K562 (cell line): ENCODE measurements around the gene DCTN5. TPM values are rescaled to one million over a fixed set of nuclear protein-coding genes. Genes with fewer than 3 reads are reported as not detected.
A peak's percentile ranks its signal among the peaks of the same experiment; 100 is the strongest.

Source experiments
- BCOR ChIP-seq: fragments of 450-650 bp; IDR thresholded peaks from 2 replicates; pipeline ENCODE4 v1.6.1; 2016
- BMI1 ChIP-seq: fragments of 150-350 bp; IDR thresholded peaks from 2 replicates; pipeline ENCODE4 v1.6.1; 2014; ENCODE audit warnings: low read length
- CREB5 ChIP-seq: fragments of 250-450 bp; sonication (Bioruptor Pico); IDR thresholded peaks from 2 replicates; pipeline ENCODE4 v1.5.0; 2020; ENCODE audit warnings: mild to moderate bottlenecking
- DDX20 ChIP-seq: fragments of 450-650 bp; IDR thresholded peaks from 2 replicates; pipeline ENCODE4 v1.6.1; 2016; ENCODE audit warnings: missing genetic modification characterization, low read depth, mild to moderate bottlenecking, missing compliant biosample characterization, moderate library complexity
- DNMT1 ChIP-seq: fragments of 450-650 bp; IDR thresholded peaks from 2 replicates; pipeline ENCODE4 v1.6.1; 2016; ENCODE audit warnings: antibody characterized with exemption, mild to moderate bottlenecking
- HDAC1 ChIP-seq, 2 experiments: fragments of 450-650 bp; IDR thresholded peaks; 2 replicates each; pipeline ENCODE4 v1.6.1; 2016 to 2017; ENCODE audit warnings: inconsistent platforms in 1 of 2, mild to moderate bottlenecking in 1 of 2, moderate library complexity in 1 of 2
- JUNB ChIP-seq: fragments of 450-650 bp; formaldehyde crosslinking; conservative IDR thresholded peaks from 2 replicates; pipeline ENCODE4 v1.4.0; 2020; ENCODE audit warnings: mild to moderate bottlenecking
- MCM7 ChIP-seq, 2 experiments: fragments of 450-650 bp; IDR thresholded peaks; 2 replicates each; pipeline ENCODE4 v1.6.1; 2016 to 2018
- PATZ1 ChIP-seq: fragments of 250-450 bp; sonication (Bioruptor Pico); IDR thresholded peaks from 2 replicates; pipeline ENCODE4 v1.5.0; 2020; ENCODE audit warnings: mild to moderate bottlenecking, borderline replicate concordance
- PTBP1 ChIP-seq: fragments of 200-400 bp; formaldehyde crosslinking; IDR thresholded peaks from 2 replicates; pipeline ENCODE4 v1.6.1; 2017; ENCODE audit warnings: low read depth, low read length
- SPI1 ChIP-seq: IDR thresholded peaks from 2 replicates; pipeline ENCODE4 v1.6.1; 2011; ENCODE audit warnings: low read depth, low read length, control low read depth, borderline replicate concordance
- SUPT5H ChIP-seq: fragments of 450-650 bp; IDR thresholded peaks from 2 replicates; pipeline ENCODE4 v1.6.1; 2016
- TCF7L2 ChIP-seq: fragments of 150-350 bp; IDR thresholded peaks from 2 replicates; pipeline ENCODE4 v1.6.1; 2016; ENCODE audit warnings: low read depth, mild to moderate bottlenecking, low read length, moderate library complexity
- TEAD2 ChIP-seq: fragments of 450-650 bp; IDR thresholded peaks from 2 replicates; pipeline ENCODE4 v1.6.1; 2016; ENCODE audit warnings: missing genetic modification characterization, control low read depth, missing compliant biosample characterization
- TSHZ1 ChIP-seq: fragments of 250-450 bp; sonication (Bioruptor Pico); IDR thresholded peaks from 2 replicates; pipeline ENCODE4 v1.4.0; 2020; ENCODE audit warnings: mild to moderate bottlenecking, moderate library complexity
- ZBTB5 ChIP-seq: fragments of 450-650 bp; IDR thresholded peaks from 2 replicates; pipeline ENCODE4 v1.6.1; 2017; ENCODE audit warnings: antibody characterized with exemption
- ZKSCAN3 ChIP-seq: fragments of 250-450 bp; sonication (Bioruptor Pico); IDR thresholded peaks from 2 replicates; pipeline ENCODE4 v1.4.0; 2020
- ZNF644 ChIP-seq: fragments of 200-800 bp; sonication (Bioruptor generic); IDR thresholded peaks from 2 replicates; pipeline ENCODE4 v1.6.1; 2016; ENCODE audit warnings: low read depth, missing genetic modification characterization, missing compliant biosample characterization
- ZNF764 ChIP-seq: fragments of 250-450 bp; sonication (Bioruptor Pico); IDR thresholded peaks from 2 replicates; pipeline ENCODE4 v1.4.0; 2020; ENCODE audit warnings: low read depth, mild to moderate bottlenecking, moderate library complexity
- ZNF780A ChIP-seq: fragments of 250-450 bp; sonication (Bioruptor Pico); IDR thresholded peaks from 2 replicates; pipeline ENCODE4 v1.5.0; 2021; ENCODE audit warnings: mild to moderate bottlenecking
- polyA plus RNA-seq, 8 experiments: library from polyadenylated mRNA; depleted of rRNA in 4 of 8; stranded (reverse) in 5 of 8; unstranded in 3 of 8; fragments of >200 nt; fragmentation: Nextera tagmentation in 2 of 8; fragmentation: Illumina TruSeq in 1 of 8; extraction: Ambion mirVana in 2 of 8; extraction: Trizol in 1 of 8; gene quantifications; 2 replicates each; pipeline versions ENCODE4 v1.2.1 to v1.2.3, GENCODE V29; 2011 to 2014; ENCODE audit warnings: inconsistent platforms in 1 of 8, missing spikeins in 1 of 8
- total RNA-seq, 7 experiments: library from RNA; depleted of rRNA in 6 of 7; stranded (reverse); fragments of >200 nt in 6 of 7; fragmentation: Illumina TruSeq in 2 of 7; extraction: Trizol in 2 of 7; gene quantifications; 2 replicates each; pipeline versions ENCODE4 v1.2.1 to v1.2.3, GENCODE V29; 2011 to 2021; ENCODE audit warnings: low replicate concordance in 1 of 7

DCTN5 gene
- total and polyA plus RNA-seq, 9 of the 15 experiments (the other 6 are each of a cell fraction or from before 2014, with no cell fraction given) = 35.8 to 149 (median 75.9) TPM

- TF ChIP-seq BCOR = no peak
- TF ChIP-seq PTBP1 = no peak
- TF ChIP-seq ZBTB5 = no peak
- no peak for TF ChIP-seq DNMT1
- TF ChIP-seq ZNF764 (CRISPR knock-in tag) = no peak
- no peak for TF ChIP-seq TCF7L2
- TF ChIP-seq JUNB (CRISPR knock-in tag) = no peak
- no peak for TF ChIP-seq BMI1
- peak; percentile 87 for TF ChIP-seq SUPT5H
- no peak for TF ChIP-seq TEAD2 (tag)
- TF ChIP-seq ZNF780A (CRISPR knock-in tag) = no peak
- no peak for TF ChIP-seq DDX20
- TF ChIP-seq CREB5 (CRISPR knock-in tag) = no peak
- TF ChIP-seq SPI1 = no peak
- no peak for TF ChIP-seq ZNF644
- TF ChIP-seq HDAC1 (IDR thresholded peaks at IDR 0.05) = peak in 1 of 2 experiments; percentile 93; a peak in 2 of 4 replicates
- no peak for TF ChIP-seq TSHZ1 (CRISPR knock-in tag)
- TF ChIP-seq MCM7 (IDR thresholded peaks at IDR 0.05) = no peak
- no peak for TF ChIP-seq PATZ1 (CRISPR knock-in tag)
- TF ChIP-seq ZKSCAN3 (CRISPR knock-in tag) = no peak
Observed at GRCh38 chr16:23595951-23596720, 45.1 kb upstream of the DCTN5 start, which contains the start of gene NDUFAB1 (continued).
